GM21576 (cell line): ENCODE results near the gene VAPA.

ENCODE experiments used
- ATAC-seq: cut with Tn5 transposase; IDR thresholded peaks from one replicate; pipeline ENCODE4 v1.9.1; 2021; ENCODE audit warnings: mild to moderate bottlenecking, moderate library complexity; ENCODE audit not compliant: unreplicated experiment

Gene VAPA

GRCh38 chr18:9931678-9932077, 17.9 kb downstream of the VAPA start:
- no peak for ATAC-seq

- ATAC-seq: no peak
These were observed 20.0 kb downstream of the VAPA start for GRCh38 chr18:9933865-9934264.

GRCh38 chr18:9934274-9934673, 20.5 kb downstream of the VAPA start:
- no peak for ATAC-seq

GRCh38 chr18:9941103-9941502, 27.3 kb downstream of the VAPA start:
- ATAC-seq: no peak

- ATAC-seq: no peak
These were observed 27.8 kb downstream of the VAPA start for GRCh38 chr18:9941660-9942059.

- no peak for ATAC-seq
These were observed 29.5 kb downstream of the VAPA start for GRCh38 chr18:9943311-9943710.

- no peak for ATAC-seq
These were observed 31.0 kb downstream of the VAPA start for GRCh38 chr18:9944805-9945204.

GRCh38 chr18:9946831-9947230, 33.0 kb downstream of the VAPA start:
- ATAC-seq: no peak

- ATAC-seq: no peak
These were observed 33.4 kb downstream of the VAPA start for GRCh38 chr18:9947248-9947647.

- ATAC-seq: no peak
These were observed 35.5 kb downstream of the VAPA start for GRCh38 chr18:9949315-9949714.

- no peak for ATAC-seq
These were observed 36.0 kb downstream of the VAPA start for GRCh38 chr18:9949861-9950260.

- no peak for ATAC-seq
These were observed 36.6 kb downstream of the VAPA start for GRCh38 chr18:9950289-9951016.

GRCh38 chr18:9951022-9951859, 37.4 kb downstream of the VAPA start:
- no peak for ATAC-seq

- ATAC-seq: no peak
These were observed 39.0 kb downstream of the VAPA start for GRCh38 chr18:9952633-9953416.

- no peak for ATAC-seq
These were observed 45.1 kb downstream of the VAPA start for GRCh38 chr18:9958861-9959399.

GRCh38 chr18:9959564-9959963, 45.7 kb downstream of the VAPA start:
- no peak for ATAC-seq

GRCh38 chr18:9960258-9960904, 46.6 kb downstream of the VAPA start:
- no peak for ATAC-seq

- ATAC-seq: no peak
These were observed 47.2 kb downstream of the VAPA start for GRCh38 chr18:9961041-9961440.

- no peak for ATAC-seq
These were observed 52.2 kb downstream of the VAPA start for GRCh38 chr18:9965711-9966624.
